Effector memory CD8-positive, alpha-beta T cell (primary cell): ENCODE measurements around the gene YTHDF1.

Source experiments
- ATAC-seq: fragments of 150-1000 bp; cut with Tn5 transposase; replicated peaks from 2 replicates; pipeline ENCODE4 v1.10.0; 2021; ENCODE audit warnings: mild to moderate bottlenecking, moderate library complexity
- DNase-seq, 3 experiments: peaks; one replicate each; pipeline ENCODE4 v3.0.0; 2021
- H3K27ac Mint-ChIP-seq, 2 donors: one replicate each; pipeline ENCODE4 v1.8.0; 2022; ENCODE audit warnings: mild to moderate bottlenecking in 2 of 2, mixed read lengths in 2 of 2, moderate library complexity in 2 of 2
- H3K27me3 Mint-ChIP-seq, 2 donors: one replicate each; pipeline ENCODE4 v1.8.0; 2022; ENCODE audit warnings: mixed read lengths in 2 of 2
- H3K36me3 Mint-ChIP-seq: one replicate; pipeline ENCODE4 v1.8.0; 2022; ENCODE audit warnings: mild to moderate bottlenecking, moderate library complexity, mixed read lengths; ENCODE audit not compliant: insufficient read depth
- H3K4me1 Mint-ChIP-seq, 2 donors: one replicate each; pipeline ENCODE4 v1.8.0; 2022; ENCODE audit warnings: low read depth in 2 of 2, mixed read lengths in 2 of 2
- H3K4me3 Mint-ChIP-seq, 2 donors: one replicate each; pipeline ENCODE4 v1.8.0; 2022; ENCODE audit warnings: mild to moderate bottlenecking in 2 of 2, mixed read lengths in 2 of 2, moderate library complexity in 2 of 2
- H3K9me3 Mint-ChIP-seq, 2 donors: one replicate each; pipeline ENCODE4 v1.8.0; 2022; ENCODE audit warnings: mixed read lengths in 2 of 2

The YTHDF1 gene

DNA sequence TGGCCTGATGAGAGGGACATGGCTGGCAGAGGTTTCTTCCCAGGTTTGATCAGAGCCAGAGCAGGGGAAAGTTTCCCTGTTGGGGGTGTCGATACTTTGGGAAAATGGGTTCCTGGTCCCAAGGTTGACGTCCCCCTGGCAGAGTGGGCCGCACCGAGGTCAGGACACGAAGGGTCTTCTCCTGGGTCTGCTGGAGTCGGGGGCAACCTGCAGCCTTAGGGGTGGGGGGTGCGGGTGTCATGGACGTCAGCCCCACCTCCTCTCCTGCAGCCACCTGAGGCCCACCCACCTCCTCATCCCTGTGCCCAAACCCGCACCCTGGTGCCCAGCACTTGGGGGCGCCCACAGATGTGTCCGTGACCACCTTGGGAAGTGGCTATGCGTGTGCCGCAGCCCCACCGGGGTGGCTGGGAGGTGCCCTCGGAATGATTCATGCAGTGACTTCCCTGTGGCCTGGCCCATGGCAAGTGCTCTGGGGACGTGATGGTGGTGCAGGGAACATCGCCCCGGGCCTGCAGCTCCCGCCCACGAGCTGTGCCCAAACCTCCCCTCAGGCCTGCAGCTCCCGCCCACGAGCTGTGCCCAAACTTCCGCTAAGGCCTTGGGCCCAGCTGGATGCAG is 64.9 kb downstream of the YTHDF1 start:
- no peak overlapping the region for H3K27ac Mint-ChIP-seq
- H3K36me3 Mint-ChIP-seq, result no peaks in the 10 kb centered on the region
- ATAC-seq, result no peak
- DNase-seq, result no peak
- H3K27me3 Mint-ChIP-seq, result peaks cover 48 to 77% of the 10 kb centered on the region in 2 donors
- no peaks in the 10 kb centered on the region for H3K4me1 Mint-ChIP-seq
- H3K4me3 Mint-ChIP-seq, result no peak overlapping the region
- H3K9me3 Mint-ChIP-seq, result peaks cover 11 to 13% of the 10 kb centered on the region in 2 donors

- Mint-ChIP-seq H3K4me3 (no peak overlapping the region), H3K36me3 (no peaks in the 10 kb centered on the region), H3K9me3 (peaks cover 11 to 13% of the 10 kb centered on the region in 2 donors), H3K4me1 (no peaks in the 10 kb centered on the region), H3K27me3 (peaks cover 48 to 73% of the 10 kb centered on the region in 2 donors), H3K27ac (no peak overlapping the region)
- no peak for ATAC-seq
- DNase-seq, result no peak
Measured at GRCh38 chr20:63150391-63150898, 65.5 kb downstream of the YTHDF1 start.

GRCh38 chr20:63149531-63150192 is 66.3 kb downstream of the YTHDF1 start:
- Mint-ChIP-seq H3K27ac (no peak overlapping the region), H3K36me3 (no peaks in the 10 kb centered on the region)
- ATAC-seq, result no peak

DNA sequence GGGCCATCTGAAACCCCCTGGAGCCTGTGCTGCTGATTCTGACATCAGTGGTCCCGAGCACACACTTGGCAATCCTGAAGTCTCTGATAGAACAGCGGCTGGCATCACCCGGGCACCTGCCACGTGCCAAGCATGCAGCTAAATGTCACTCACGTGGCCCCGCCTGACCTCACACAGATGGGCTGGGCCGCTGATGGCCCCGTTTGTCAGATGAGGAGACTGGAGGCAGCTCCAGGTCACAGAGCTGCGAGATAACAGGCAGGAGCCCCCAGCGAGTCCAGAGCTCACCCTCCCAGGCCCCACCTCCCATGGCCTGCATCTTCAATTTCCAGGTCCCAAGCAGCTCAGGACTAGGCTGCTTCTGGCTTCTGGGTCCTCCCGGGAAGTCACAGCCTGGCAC is 67.2 kb downstream of the YTHDF1 start:
- ATAC-seq, result no peak
- no peak for DNase-seq
- Mint-ChIP-seq H3K9me3 (peaks cover 11 to 13% of the 10 kb centered on the region in 2 donors), H3K27me3 (peaks cover 46 to 72% of the 10 kb centered on the region in 2 donors), H3K4me3 (no peak overlapping the region), H3K4me1 (no peaks in the 10 kb centered on the region), H3K36me3 (no peaks in the 10 kb centered on the region), H3K27ac (no peak overlapping the region)

More at GRCh38 chr20:63149531-63150192, 66.3 kb downstream of the YTHDF1 start:
- Mint-ChIP-seq H3K9me3 (peaks cover 11 to 13% of the 10 kb centered on the region in 2 donors), H3K4me1 (no peaks in the 10 kb centered on the region), H3K4me3 (no peak overlapping the region), H3K27me3 (peaks cover 46 to 70% of the 10 kb centered on the region in 2 donors)
- DNase-seq, result no peak

- no peaks in the 10 kb centered on the region for H3K4me1 Mint-ChIP-seq
- no peak for ATAC-seq
- H3K9me3 Mint-ChIP-seq, result peaks cover 11 to 13% of the 10 kb centered on the region in 2 donors
- H3K27ac Mint-ChIP-seq, result no peak overlapping the region
- peaks cover 53 to 70% of the 10 kb centered on the region in 2 donors for H3K27me3 Mint-ChIP-seq
- no peak overlapping the region for H3K4me3 Mint-ChIP-seq
- DNase-seq, result no peak
- H3K36me3 Mint-ChIP-seq, result no peaks in the 10 kb centered on the region
Measured at GRCh38 chr20:63147532-63147931, 68.4 kb downstream of the YTHDF1 start.
